Measurements from ENCODE around the gene TNFAIP8L2.
"Not testable (repeated sequence)": the region's sequence is repeated elsewhere in the genome, so short reads cannot be mapped to it uniquely, and the experiment has no call there.

TNFAIP8L2 gene

DNA sequence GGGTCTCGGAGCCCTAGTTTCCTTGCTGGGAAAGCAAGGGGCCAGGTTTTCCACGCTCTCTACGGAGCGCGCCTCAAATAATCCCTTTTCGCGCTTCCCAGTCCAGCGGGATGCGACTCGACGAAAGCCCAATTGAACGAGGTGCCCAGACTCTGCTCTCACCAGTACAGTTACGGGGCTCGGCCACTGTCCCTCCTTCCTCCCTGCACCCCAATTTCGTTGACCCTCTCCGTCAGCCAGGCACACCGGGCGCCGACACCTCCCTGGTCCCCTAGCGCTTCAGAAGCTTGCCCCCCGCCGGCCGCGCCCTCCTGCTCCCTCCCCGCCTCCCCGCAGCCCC is 10.4 kb upstream of the TNFAIP8L2 start:
- DNase-seq (ENCODE audit: low read depth, low spot score): no peak

DNA sequence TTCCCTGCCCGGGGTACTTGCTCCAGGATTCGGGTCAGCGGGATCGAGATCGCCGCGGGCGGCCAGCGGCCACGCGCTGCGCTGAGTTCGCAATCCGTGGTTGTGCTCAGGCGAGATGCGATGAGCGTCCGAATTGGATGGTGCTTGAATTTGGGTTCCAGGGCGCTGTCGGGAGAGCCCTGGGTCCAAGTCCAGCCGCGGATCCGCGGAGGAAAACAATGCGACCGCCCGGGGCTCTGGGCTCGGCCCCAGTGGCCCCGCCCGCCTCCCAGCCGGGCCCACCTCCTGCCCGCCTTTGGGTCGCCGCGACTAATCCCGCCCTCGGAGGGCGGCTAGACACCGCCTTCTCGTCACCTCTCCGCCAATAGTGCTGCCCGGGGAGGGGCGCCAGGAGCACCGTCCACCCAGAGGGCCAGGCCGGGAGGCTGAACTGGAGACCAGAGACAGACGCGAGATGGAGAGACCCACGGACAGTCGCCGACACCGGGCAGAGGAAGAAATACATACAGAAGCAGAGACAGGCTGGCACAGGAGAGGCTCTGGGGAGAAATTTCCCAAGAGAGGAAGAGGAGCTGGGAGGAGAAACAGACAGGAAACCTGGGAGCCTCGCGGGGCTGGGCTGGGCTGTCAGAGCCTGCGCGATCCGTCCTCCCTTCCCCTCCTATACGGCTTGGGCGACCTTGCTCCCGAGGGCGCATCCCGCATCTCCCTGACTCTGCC is 9.9 kb upstream of the TNFAIP8L2 start, which contains the start of gene SEMA6C:
SEMA6C (minus strand) TSS at position 220 of the 720 bp plus-strand sequence. CDS start 4,010 bp downstream, outside the sequence.
- peak; percentile 75 for DNase-seq (ENCODE audit: low read depth, low spot score)

DNA sequence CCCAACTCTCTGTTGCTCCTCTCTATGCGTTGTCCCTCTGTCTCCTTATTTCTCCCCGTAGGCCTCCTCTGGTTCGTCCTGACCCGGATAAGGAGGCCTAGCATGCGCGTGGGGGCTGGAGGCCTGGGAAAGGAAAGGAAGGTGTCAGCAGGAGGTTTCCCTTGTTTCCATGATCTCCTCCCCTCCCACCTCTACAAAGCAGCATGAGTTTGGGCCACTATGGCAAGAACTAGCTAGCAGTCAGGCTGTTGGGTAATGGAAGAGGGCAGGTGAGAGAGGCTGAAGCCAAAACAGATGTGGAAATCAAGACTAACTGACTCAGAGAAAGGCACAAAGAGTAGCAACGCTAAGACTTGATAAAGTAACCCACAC is 9.3 kb upstream of the TNFAIP8L2 start:
- no peak for DNase-seq (ENCODE audit: low read depth, low spot score)

DNA sequence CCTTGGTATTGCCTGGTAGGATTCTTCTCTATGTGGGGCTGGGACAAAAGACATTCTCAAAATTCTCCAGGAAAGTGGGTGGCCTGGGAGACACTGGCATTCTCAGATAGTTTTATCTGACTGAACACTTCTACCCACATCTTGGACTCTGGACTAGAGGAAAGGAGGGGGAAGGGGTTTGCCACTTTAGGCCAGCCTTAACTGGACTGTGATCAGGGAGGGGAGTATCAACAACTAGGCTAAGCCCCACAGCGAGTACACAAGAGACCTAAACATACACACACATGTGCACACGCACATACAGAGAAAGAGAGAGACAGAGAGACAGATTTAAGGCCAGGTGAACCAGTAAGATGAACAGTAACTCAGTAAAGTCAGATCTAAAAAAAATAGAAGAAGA is 8.8 kb upstream of the TNFAIP8L2 start:
- no peak for DNase-seq (ENCODE audit: low read depth, low spot score)

DNA sequence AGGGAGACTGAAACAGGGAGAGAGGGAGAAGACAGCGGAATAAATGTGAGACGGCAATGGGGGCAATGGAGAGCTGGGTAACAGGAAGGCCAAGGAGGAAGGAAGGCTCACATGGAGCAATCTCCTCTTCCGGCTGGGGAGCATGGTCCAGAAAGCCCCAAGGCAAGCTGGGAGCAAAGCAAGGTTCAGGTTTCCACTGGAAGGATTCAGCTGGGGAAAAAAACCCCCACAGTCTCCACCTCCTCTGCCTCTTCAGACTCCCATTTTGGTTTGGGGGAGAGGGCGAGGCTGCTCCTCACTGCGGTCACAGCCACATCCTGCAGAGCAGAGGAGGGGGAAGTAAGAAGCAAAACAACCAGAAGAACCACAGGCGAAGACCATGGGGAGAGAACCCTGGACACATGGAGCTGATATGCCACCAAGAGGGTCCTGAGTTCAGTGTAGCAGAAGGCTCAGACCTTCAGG is 650 bp downstream of the TNFAIP8L2 start:
- DNase-seq (ENCODE audit: low read depth, low spot score): no peak

DNA sequence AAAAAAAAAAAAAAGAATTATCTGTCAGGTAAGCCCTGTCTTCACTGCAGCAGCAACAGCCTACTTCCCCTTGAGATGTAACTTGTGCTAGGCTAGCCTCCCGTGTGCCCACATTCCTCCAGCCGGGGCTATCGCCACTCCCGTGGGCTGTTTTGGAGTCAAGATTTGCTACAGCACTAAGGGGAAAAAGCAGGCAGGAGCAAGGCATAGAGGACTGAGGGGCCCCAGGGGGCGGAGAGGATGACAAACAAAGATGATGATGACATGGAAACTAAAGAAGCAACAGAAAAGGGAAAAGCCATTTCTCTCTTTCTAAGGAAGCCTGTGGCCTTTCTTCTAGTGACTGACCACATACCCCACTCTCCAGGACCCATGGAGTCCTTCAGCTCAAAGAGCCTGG is 1.9 kb downstream of the TNFAIP8L2 start:
- no peak for DNase-seq (ENCODE audit: low read depth, low spot score)

DNA sequence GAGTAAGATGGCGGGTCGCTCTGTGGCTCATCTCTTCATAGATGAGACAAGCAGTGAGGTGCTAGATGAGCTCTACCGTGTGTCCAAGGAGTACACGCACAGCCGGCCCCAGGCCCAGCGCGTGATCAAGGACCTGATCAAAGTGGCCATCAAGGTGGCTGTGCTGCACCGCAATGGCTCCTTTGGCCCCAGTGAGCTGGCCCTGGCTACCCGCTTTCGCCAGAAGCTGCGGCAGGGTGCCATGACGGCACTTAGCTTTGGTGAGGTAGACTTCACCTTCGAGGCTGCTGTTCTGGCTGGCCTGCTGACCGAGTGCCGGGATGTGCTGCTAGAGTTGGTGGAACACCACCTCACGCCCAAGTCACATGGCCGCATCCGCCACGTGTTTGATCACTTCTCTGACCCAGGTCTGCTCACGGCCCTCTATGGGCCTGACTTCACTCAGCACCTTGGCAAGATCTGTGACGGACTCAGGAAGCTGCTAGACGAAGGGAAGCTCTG is 2.4 kb downstream of the TNFAIP8L2 start:
- DNase-seq (ENCODE audit: low read depth, low spot score): no peak

DNA sequence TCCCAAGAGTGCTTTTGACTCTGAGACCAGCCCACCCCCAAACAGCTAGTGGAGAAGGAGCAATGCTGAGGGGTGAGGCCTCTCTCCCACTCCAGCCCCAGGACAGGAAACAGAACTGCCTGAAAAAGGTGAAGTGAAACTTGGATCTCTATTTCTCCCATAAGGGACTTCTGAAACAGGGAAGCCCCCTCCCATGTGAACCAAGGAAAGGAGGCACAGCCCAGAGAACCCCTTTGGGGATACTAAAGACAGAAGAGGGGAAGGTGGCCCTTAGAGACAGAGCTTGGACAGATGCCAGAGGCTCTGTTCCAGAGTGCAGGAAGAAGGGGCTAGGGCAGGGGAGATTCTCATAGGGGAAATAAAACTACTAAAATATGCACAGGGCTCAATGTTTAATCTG is 2.9 kb downstream of the TNFAIP8L2 start:
- DNase-seq (ENCODE audit: low read depth, low spot score): no peak

DNA sequence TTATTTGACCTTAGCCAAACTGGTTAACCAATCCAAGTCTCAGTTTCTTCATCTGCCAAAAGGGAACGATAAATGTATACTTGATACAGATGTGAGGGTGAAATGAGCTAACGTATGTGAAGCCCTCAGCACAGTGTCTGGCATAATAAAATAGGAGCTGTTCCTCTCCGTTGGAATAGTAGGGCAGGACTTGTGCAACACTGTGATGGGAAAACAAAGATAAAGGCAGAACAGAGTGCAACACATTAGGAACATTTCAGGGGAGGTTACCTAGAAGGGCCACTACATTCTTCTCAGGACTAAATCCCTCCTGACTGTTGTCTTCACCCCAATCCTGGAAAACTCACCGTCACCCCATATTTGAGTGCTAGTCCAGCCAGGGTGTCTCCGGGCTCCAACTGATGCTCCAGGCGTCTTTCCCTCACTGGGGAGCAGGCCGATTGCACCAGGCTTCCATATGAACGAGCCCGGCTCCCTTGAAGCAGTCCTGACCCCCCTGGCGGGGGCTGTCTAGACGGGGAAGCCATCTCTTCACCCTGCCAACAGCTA is 8.4 kb downstream of the TNFAIP8L2 start:
- no peak for DNase-seq (ENCODE audit: low read depth, low spot score)

DNA sequence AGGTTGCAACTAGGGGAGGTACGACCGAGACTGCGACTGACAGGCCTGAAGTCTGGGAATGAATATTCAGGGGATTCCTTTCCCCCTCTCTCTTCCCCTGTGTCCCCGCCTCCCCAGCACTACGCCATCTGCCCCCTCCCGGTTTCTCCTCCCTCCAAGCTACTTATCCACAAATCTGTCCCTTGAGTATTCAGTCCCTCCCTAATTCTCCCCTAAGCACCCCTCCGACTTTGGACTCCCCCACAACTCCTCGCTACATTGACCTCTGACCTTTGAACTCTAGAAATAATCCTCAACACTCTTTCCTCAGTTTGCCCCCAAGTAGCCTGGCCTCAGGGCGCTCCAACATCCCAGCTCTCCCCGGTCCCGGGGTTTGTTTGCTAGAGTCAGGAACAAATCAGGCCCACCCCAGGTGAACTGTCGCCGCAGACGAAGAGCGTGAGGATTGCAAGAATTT is 8.9 kb downstream of the TNFAIP8L2 start:
- DNase-seq (ENCODE audit: low read depth, low spot score): no peak

DNA sequence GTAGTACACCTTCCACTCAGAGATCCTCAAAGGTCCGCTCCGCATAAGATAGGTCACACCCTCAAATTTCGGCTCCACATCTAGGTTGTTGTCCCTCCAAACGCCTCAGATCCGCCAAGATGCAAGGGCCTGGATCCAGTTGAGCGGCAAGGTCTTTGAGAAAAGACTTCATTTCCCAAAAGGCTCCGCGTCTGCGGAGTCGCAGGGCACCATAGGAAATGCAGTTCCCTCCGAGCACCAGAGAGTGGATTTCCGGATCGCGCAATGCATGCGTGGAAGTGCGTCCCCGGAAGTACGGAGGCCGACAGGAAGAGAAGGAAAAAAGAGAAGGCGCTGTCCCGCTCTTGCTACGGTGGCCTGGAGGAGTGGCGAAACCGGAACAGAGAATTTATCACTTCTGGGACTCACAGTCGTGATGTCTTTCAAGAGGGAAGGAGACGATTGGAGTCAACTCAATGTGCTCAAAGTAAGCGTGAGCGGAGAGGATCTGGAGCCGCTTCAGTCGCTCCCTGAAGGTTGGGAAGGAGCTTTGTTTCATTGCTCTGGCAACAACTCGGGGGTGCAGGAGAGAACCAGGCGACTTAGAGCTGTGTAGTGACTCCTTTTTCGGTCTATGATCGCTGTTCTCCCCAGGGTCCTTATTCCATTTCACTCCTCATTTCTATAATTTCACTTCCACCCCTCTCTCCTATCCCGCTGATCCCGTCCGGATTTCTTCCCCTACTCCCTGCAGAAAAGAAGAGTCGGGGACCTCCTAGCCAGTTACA is 9.5 kb downstream of the TNFAIP8L2 start, which contains the start of the genes LYSMD1 and SCNM1:
LYSMD1 (minus strand) TSS at position 165 of the 767 bp plus-strand sequence. CDS start 644 bp downstream, outside the sequence.
SCNM1 (plus strand) TSS at position 407 of the 767 bp plus-strand sequence; CDS start at position 416, 9 bp downstream.
- peak; percentile 96 for DNase-seq (ENCODE audit: low read depth, low spot score)

DNA sequence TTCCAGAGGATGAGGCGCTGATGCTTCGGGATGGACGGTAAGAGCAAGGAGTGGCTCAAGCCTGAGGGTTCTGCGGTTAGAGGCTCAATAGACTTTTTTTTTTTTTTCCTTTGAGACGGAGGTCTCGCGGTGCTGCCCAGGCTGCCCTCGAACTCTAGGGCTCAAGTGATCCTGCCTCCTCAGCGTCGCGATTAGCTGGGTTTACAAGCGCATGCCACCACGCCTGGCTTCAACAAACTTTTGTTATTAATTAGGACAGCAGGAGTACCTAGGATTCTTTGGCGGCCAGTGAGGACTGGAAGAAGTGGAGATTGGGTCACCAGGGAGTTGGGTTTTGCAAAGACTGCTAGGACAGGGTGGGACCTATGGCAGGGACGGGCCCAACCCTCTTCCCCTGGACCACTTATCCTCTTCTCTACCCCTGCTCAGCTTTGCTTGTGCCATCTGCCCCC is 10.1 kb downstream of the TNFAIP8L2 start:
- DNase-seq (ENCODE audit: low read depth, low spot score): no peak

DNA sequence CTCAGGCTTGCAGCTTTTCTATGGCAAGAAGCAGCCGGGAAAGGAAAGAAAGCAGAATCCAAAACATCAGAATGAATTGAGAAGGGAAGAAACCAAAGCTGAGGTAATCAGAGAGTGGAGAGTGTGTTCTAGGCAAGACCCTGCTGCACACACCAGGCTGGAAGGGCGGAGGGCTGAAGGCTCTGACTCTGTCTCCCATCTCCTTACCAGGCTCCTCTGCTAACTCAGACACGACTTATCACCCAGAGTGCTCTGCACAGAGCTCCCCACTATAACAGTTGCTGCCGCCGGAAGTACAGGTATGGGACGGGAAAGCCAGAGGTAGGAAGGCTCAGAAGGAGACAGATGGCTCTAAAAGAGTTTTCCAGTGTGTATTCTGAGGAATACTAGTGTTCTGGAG is 10.7 kb downstream of the TNFAIP8L2 start:
- DNase-seq (ENCODE audit: low read depth, low spot score): no peak

DNA sequence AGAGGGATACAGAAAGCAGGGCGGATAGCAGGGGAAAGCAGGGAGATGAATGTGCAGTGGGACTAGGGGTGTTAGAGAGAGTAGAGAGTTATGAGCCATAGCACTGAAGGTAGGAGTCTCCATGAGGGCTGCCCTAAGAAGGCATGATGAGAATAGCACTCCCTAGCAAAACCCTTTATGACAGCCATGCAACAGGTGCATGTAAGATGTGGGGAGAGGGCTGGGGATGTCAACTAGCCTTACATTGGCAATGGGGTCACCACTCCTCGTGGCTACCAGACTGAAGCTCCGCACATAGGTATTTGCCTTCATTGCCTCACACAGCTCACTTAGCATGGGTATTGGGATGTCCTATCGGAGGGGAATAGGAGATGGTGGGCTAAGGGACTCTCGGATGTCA is 14.7 kb downstream of the TNFAIP8L2 start:
- DNase-seq (ENCODE audit: low read depth, low spot score): no peak

DNA sequence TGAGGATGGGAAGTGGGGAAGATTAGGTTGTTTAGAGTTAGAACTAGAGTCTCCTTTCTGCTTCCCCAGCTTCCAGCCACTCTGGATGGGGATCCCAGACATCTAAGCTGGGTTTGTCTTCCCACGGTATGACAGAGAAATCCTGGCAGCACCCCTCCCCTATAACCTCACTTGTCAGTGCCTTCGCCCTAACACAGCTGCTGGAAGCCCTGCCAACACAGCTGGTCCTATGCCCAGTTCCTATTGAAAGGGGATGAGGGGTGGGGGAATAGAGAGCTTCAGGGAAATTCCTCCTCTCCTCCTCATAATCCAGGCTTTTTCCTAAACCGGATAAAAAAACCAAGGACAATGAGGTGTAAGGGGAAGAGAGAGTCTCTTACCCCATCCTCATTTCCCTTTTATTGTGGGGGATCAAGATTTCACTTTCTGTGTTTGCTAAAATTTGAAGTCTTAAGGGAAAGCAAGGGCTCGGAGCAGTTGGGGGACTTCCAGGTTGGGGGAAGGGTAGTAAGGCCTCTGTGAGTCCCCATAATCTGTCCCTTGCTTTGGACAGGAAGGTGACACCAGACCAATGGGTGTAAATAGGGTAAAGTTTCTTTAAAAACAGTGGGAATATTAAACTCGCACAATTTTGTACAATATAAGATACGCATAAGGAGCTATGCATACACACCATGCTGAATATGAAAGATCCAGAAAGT is 18.7 kb downstream of the TNFAIP8L2 start:
- DNase-seq (ENCODE audit: low read depth, low spot score): no peak

DNA sequence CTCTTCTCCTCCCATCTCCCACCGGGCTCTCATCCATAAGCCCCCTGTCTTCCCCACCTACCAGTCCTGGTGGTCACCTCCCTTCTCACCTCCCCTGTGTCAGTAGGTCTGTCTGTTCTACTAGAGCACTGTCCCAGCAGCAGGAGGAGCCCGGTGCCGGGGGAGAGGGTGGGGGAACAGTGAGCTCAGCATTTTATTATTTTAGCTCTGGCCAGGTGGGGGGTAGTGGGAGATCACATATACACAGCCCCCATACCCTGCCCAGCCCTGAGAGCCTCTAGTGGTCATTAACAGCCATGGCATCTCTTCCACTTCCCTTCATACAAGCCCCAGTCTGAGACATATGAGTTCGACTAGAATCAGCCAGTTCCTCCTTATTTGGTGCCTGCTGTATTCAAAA is 19.4 kb downstream of the TNFAIP8L2 start, which contains the start of gene TMOD4:
TMOD4 (minus strand) TSS at position 119 of the 400 bp plus-strand sequence. CDS start 1,106 bp downstream, outside the sequence.
- no peak for DNase-seq (ENCODE audit: low read depth, low spot score)

DNA sequence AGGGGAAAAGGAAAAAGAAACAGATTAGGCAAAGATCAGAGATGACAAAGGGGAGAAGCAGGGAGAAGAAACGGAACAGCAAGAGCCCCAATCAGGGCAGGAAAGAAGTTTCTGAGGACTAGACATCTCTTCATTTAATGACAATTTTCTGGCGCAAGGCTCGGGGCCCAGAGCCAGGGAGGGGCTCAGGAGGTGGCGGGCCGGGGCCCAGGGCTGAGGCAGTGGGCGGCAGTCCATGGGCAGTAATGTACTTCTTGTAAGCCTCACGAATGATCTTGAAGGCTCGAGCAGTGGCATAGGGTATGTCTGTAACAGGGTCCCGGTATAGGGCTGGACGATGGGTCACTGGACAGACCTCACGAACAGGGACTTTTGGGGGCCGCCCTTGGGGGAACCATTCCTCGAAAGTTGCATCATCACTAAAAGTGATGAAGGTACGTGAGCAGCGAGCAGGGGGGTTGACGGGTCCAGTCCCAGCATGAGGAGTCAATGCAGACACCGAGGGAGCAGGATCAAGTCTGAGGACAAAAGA is 20.1 kb downstream of the TNFAIP8L2 start:
- DNase-seq (ENCODE audit: low read depth, low spot score): no peak

DNA sequence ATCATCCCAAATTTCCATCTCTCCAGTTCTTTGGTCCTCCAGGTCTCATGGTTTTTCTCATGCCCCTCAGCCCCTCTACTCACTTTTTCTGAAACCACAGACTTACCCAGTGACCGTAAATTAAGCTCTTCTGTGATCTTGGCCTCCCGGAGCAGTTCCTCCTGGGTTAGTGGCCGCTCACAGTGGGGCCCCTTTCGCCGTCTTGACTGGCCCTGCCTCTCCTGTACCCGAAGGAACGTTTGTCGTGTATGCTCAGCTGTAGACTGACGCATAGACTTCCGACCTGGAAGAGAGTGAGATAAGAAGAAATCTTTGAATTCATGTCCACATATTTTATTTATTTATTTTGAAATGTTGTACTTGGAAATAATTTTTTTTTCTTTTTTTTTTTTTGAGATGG is 27.8 kb downstream of the TNFAIP8L2 start:
- DNase-seq (ENCODE audit: low read depth, low spot score): no peak

DNA sequence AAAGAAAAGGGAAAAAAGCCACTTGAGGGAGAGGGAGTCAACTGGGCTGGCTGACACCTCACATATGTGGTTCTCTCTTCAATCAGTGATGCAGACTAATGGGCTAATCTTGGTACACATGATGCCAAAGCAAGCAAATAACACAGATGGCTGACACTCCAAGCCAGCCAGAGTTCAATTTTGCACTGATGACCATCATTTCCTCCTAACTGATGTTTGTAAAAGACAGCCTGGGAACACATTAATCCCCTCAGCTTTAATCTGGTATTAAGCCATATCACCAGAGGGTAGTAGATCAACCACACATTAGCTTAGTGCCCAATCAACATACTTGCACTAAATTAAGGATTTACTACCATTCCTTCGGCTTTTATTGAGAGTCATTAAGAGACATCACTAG is 30.8 kb downstream of the TNFAIP8L2 start:
- no peak for DNase-seq (ENCODE audit: low read depth, low spot score)

DNA sequence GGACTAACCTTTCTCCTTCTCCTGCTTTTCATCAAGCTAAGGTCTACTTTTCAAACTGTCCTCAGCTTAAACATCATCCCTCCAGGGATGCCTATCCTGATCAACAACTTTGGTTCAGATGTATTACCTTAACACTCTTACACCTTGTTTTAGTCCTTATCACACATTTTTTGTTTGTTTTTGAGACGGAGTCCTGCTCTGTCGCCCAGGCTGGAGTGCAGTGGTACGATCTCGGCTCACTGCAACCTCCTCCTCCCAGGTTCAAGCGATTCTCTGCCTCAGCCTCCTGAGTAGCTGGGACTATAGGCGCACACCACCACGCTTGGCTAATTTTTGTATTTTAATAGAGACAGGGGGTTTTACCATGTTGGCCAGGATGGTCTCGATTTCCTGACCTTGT is 32.2 kb downstream of the TNFAIP8L2 start:
- not testable (repeated sequence) for DNase-seq (ENCODE audit: low read depth, low spot score)

Data from smooth muscle cell of the brain vasculature (primary cell).